GM12874 (cell line): ENCODE results near the gene SYNPO2.

Experiments used
- CTCF ChIP-seq: IDR thresholded peaks from 2 replicates; pipeline ENCODE4 v1.5.1; 2011; ENCODE audit warnings: low read depth, mild to moderate bottlenecking, control low read depth, low read length, moderate library complexity; ENCODE audit not compliant: insufficient read depth

Gene SYNPO2

GRCh38 chr4:118848242-118848641 lies 40.4 kb upstream of the SYNPO2 start:
- TF ChIP-seq CTCF: no peak

DNA sequence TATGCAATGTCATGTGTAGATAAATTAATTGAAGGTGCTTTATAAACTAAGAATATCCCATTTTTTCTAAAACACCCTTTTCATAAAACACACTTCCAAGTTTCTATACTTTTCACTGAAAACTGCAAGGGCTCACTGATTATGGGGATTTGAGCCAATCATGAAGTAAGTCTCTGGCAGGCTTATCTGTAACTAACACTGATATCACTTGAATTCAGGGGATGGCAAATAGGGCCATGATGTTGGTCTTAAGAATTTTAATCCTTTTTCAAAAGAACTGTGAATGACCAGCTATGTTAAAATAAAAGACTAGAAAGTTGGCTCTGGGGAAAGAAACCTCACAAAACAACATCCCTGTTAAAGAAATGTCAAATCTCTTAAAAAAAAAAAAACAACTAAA lies 39.8 kb upstream of the SYNPO2 start:
- no peak for TF ChIP-seq CTCF

GRCh38 chr4:118849867-118850487 lies 38.7 kb upstream of the SYNPO2 start:
- no peak for TF ChIP-seq CTCF

GRCh38 chr4:118850488-118851173 lies 38.0 kb upstream of the SYNPO2 start:
- no peak for TF ChIP-seq CTCF

DNA sequence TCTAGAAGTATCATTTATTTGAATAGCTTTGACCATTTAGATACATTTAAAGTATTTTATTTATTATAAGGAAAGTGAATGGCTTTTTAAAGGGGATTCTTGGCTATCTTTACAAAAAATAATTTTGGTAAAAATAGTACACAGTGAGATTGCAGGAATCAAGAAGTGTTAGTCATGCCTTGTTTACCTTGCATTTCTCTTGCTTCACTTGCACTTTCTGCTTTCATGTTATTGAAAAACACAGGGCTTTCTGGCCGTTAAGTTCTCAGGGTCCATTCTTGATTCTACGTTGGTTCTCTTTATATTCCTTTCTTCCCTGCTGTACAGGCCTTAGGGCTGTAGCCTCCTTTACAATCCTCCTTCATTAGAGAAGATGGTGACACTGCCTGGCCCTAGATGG lies 30.9 kb upstream of the SYNPO2 start:
- TF ChIP-seq CTCF: no peak

DNA sequence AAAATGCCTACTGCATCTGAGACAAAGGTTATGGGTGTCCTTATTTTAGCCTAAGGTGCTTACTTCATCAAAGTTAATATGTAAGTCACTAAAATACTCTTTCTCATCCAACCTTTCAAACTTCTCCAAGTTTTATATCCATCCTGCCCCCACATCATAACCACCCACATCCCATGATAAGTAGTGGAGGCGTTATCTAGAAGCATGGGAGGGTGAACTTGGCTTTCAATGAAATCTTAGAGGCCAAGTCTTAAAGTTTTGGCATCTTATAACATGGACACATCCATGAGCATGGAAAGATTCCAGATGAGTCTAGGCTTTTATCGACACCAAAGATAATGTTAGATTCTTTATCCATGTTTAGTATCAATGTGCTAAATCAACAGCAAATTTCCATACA lies 29.9 kb upstream of the SYNPO2 start:
- TF ChIP-seq CTCF: no peak

GRCh38 chr4:118865091-118865708 lies 23.5 kb upstream of the SYNPO2 start:
- peak; percentile 77 for TF ChIP-seq CTCF
